ACC112 (cell line): ENCODE results near the gene PCP4L1.

Experiments
- H2AFZ ChIP-seq: fragments of 200-600 bp; sonication (generic); one replicate; pipeline ENCODE4 v1.6.0; 2017; ENCODE audit warnings: antibody characterized with exemption, low read length; ENCODE audit not compliant: unreplicated experiment
- H3K27ac ChIP-seq: fragments of 200-600 bp; sonication (generic); 2 replicates; pipeline ENCODE4 v1.5.1; 2014; ENCODE audit warnings: low read depth, mild to moderate bottlenecking, antibody characterized with exemption, low read length, moderate library complexity
- H3K27me3 ChIP-seq: fragments of 200-600 bp; sonication (generic); 2 replicates; pipeline ENCODE4 v1.6.1; 2014; ENCODE audit warnings: mild to moderate bottlenecking, antibody characterized with exemption, low read length, moderate library complexity, mixed read lengths; ENCODE audit not compliant: insufficient read depth
- H3K36me3 ChIP-seq: fragments of 200-600 bp; sonication (generic); 2 replicates; pipeline ENCODE4 v1.6.1; 2016; ENCODE audit warnings: mild to moderate bottlenecking, antibody characterized with exemption, low read length, moderate library complexity, mixed read lengths; ENCODE audit not compliant: insufficient read depth
- H3K4me1 ChIP-seq: fragments of 200-600 bp; sonication (generic); one replicate; pipeline ENCODE4 v1.6.1; 2016; ENCODE audit warnings: low read length, mixed read lengths; ENCODE audit not compliant: insufficient read depth, unreplicated experiment, control insufficient read depth
- H3K4me3 ChIP-seq: fragments of 200-600 bp; sonication (generic); 2 replicates; pipeline ENCODE4 v1.5.1; 2014; ENCODE audit warnings: mild to moderate bottlenecking, low read depth, low read length
- H3K79me2 ChIP-seq: fragments of 200-600 bp; sonication (generic); one replicate; pipeline ENCODE4 v1.6.0; 2016; ENCODE audit warnings: low read length; ENCODE audit not compliant: control insufficient read depth, unreplicated experiment, insufficient read depth

PCP4L1 gene

GRCh38 chr1:161258439-161259344 is at the start of gene PCP4L1:
Gene PCP4L1 (plus strand): TSS chr1:161258745. CDS start chr1:161258975, 230 bp downstream.
- Histone ChIP-seq H2AFZ (peak within 1 kb of the TSS; percentile 64), H3K36me3 (no peaks in the 10 kb centered on the region), H3K4me3 (peak within 1 kb of the TSS; percentile 70), H3K4me1 (peaks cover 13% of the 10 kb centered on the region), H3K79me2 (no peaks in the 10 kb centered on the region), H3K27ac (no peak within 1 kb of the TSS), H3K27me3 (peaks cover 50% of the 10 kb centered on the region)

- Histone ChIP-seq H3K27me3 (no peaks in the 10 kb centered on the region), H3K36me3 (peaks cover 18% of the 10 kb centered on the region), H3K79me2 (peaks cover 11% of the 10 kb centered on the region), H3K4me3 (no peak overlapping the region), H2AFZ (no peak overlapping the region), H3K4me1 (peaks cover 15% of the 10 kb centered on the region), H3K27ac (peak overlapping the region; percentile 29; the same call in 1 of the 2 replicates)
Observed at GRCh38 chr1:161209790-161210409, 48.6 kb upstream of the PCP4L1 start.

- Histone ChIP-seq H3K4me3 (no peak overlapping the region), H2AFZ (no peak overlapping the region), H3K4me1 (peaks cover 22% of the 10 kb centered on the region), H3K79me2 (peaks cover 2% of the 10 kb centered on the region), H3K27me3 (no peaks in the 10 kb centered on the region), H3K36me3 (peaks cover 15% of the 10 kb centered on the region), H3K27ac (no peak overlapping the region)
Observed at GRCh38 chr1:161214369-161214768, 44.2 kb upstream of the PCP4L1 start.

GRCh38 chr1:161215076-161215475 is 43.5 kb upstream of the PCP4L1 start, which contains the start of gene FCER1G:
Gene FCER1G (plus strand): TSS chr1:161215295. CDS start chr1:161215322, 27 bp downstream.
- Histone ChIP-seq H3K27ac (peak within 1 kb of the TSS; percentile 99), H3K36me3 (peaks cover 11% of the 10 kb centered on the region), H3K27me3 (no peaks in the 10 kb centered on the region), H3K4me3 (no peak within 1 kb of the TSS), H2AFZ (no peak within 1 kb of the TSS), H3K79me2 (peaks cover 2% of the 10 kb centered on the region), H3K4me1 (peaks cover 22% of the 10 kb centered on the region)

GRCh38 chr1:161216945-161217712 is 41.4 kb upstream of the PCP4L1 start:
- H3K27ac ChIP-seq: peak overlapping the region; percentile 99

GRCh38 chr1:161217831-161218230 is 40.7 kb upstream of the PCP4L1 start:
- no peak overlapping the region for H3K4me3 ChIP-seq
- H3K79me2 ChIP-seq: no peaks in the 10 kb centered on the region
- no peaks in the 10 kb centered on the region for H3K27me3 ChIP-seq
- no peak overlapping the region for H2AFZ ChIP-seq
- H3K27ac ChIP-seq: peak overlapping the region; percentile 99
- peaks cover 22% of the 10 kb centered on the region for H3K4me1 ChIP-seq
- peaks cover 6% of the 10 kb centered on the region; the same call in 1 of the 2 replicates for H3K36me3 ChIP-seq

More at GRCh38 chr1:161216945-161217712, 41.4 kb upstream of the PCP4L1 start:
- H3K36me3 ChIP-seq: peaks cover 6% of the 10 kb centered on the region; the same call in 1 of the 2 replicates
- H3K4me3 ChIP-seq: peak overlapping the region; percentile 47
- no peaks in the 10 kb centered on the region for H3K27me3 ChIP-seq
- peak overlapping the region; percentile 75 for H2AFZ ChIP-seq
- H3K4me1 ChIP-seq: peaks cover 22% of the 10 kb centered on the region
- no peaks in the 10 kb centered on the region for H3K79me2 ChIP-seq

- Histone ChIP-seq H2AFZ (no peak overlapping the region), H3K4me1 (peaks cover 22% of the 10 kb centered on the region), H3K4me3 (no peak overlapping the region), H3K79me2 (no peaks in the 10 kb centered on the region), H3K27me3 (no peaks in the 10 kb centered on the region), H3K27ac (peak overlapping the region; percentile 99), H3K36me3 (peaks cover 6% of the 10 kb centered on the region; the same call in 1 of the 2 replicates)
Observed at GRCh38 chr1:161218301-161219077, 40.1 kb upstream of the PCP4L1 start.

GRCh38 chr1:161219078-161219892 is 39.3 kb upstream of the PCP4L1 start:
- Histone ChIP-seq H3K4me3 (no peak overlapping the region), H3K27ac (no peak overlapping the region), H3K4me1 (peaks cover 22% of the 10 kb centered on the region), H2AFZ (no peak overlapping the region), H3K36me3 (no peaks in the 10 kb centered on the region), H3K27me3 (no peaks in the 10 kb centered on the region), H3K79me2 (no peaks in the 10 kb centered on the region)

- no peaks in the 10 kb centered on the region for H3K27me3 ChIP-seq
- peaks cover 23% of the 10 kb centered on the region for H3K4me1 ChIP-seq
- no peak overlapping the region for H3K4me3 ChIP-seq
- no peaks in the 10 kb centered on the region for H3K79me2 ChIP-seq
- H3K36me3 ChIP-seq: no peaks in the 10 kb centered on the region
- no peak overlapping the region for H3K27ac ChIP-seq
- H2AFZ ChIP-seq: no peak overlapping the region
Observed at GRCh38 chr1:161220002-161220401, 38.5 kb upstream of the PCP4L1 start.
